ENCODE data around the gene NFIA. TPM values are rescaled to one million over a fixed set of nuclear protein-coding genes. Genes with fewer than 3 reads are reported as not detected.
"Not testable (repeated sequence)": the region's sequence is repeated elsewhere in the genome, so short reads cannot be mapped to it uniquely, and the experiment has no call there.

The NFIA gene
- total and polyA plus RNA-seq, 12 donors: 15.6 to 109 (median 66.3) TPM

- peaks cover 8 to 23% of the 10 kb centered on the region in 2 donors for H3K4me1 ChIP-seq (replicated peaks in 1 of 2)
- TF ChIP-seq CTCF (IDR thresholded peaks at IDR 0.05) (no peak), POLR2A (IDR thresholded peaks at IDR 0.05) (no peak)
- H3K27ac ChIP-seq: no peak overlapping the region
- intact Hi-C loops (cut with DNase I): loop anchor here (10.0 kb wide), 3 partner anchors 126 to 386 kb away; no protein-coding TSS in a partner anchor
- 69 to 82% (median 75%) methylated on average over 3 of the region's 3 CpGs for WGBS, 4 donors
- H3K4me3 ChIP-seq: no peak overlapping the region
- no peaks in the 10 kb centered on the region for H3K9me3 ChIP-seq (replicated peaks in 1 of 3)
- no peak for DNase-seq
- H3K27me3 ChIP-seq: no peaks in the 10 kb centered on the region
- H3K36me3 ChIP-seq (replicated peaks in 1 of 2): no peaks in the 10 kb centered on the region
Observed at GRCh38 chr1:61058483-61059245, 23.7 kb upstream of the NFIA start.

- H3K9me3 ChIP-seq (replicated peaks in 1 of 3); intact Hi-C loops (cut with DNase I); H3K4me1 ChIP-seq (replicated peaks in 1 of 2); H3K36me3 ChIP-seq (replicated peaks in 1 of 2); H3K27ac ChIP-seq; H3K4me3 ChIP-seq; DNase-seq; H3K27me3 ChIP-seq: not testable (repeated sequence)
- 88 to 98% (median 93%) methylated on average over 4 of the region's 4 CpGs for WGBS, 4 donors
Observed at GRCh38 chr1:61061601-61062000, 20.8 kb upstream of the NFIA start.

- H3K4me1 ChIP-seq (replicated peaks in 1 of 2): no peaks in the 10 kb centered on the region
- no peaks in the 10 kb centered on the region for H3K9me3 ChIP-seq (replicated peaks in 1 of 3)
- no peaks in the 10 kb centered on the region for H3K27me3 ChIP-seq
- no peak for DNase-seq
- H3K4me3 ChIP-seq: no peak overlapping the region
- H3K27ac ChIP-seq: no peak overlapping the region
- intact Hi-C loops (cut with DNase I): no loop called here
- WGBS, 4 donors: 76 to 88% (median 85%) methylated on average over 1 of the region's 1 CpG
- no peak for TF ChIP-seq POLR2A (IDR thresholded peaks at IDR 0.05)
- TF ChIP-seq CTCF (IDR thresholded peaks at IDR 0.05): no peak
- no peaks in the 10 kb centered on the region for H3K36me3 ChIP-seq (replicated peaks in 1 of 2)
Observed at GRCh38 chr1:61064673-61065072, 17.7 kb upstream of the NFIA start.

- H3K4me1 ChIP-seq (replicated peaks in 1 of 2): no peaks in the 10 kb centered on the region
- no peak for DNase-seq
- no peak overlapping the region for H3K4me3 ChIP-seq
- H3K27ac ChIP-seq: no peak overlapping the region
- H3K27me3 ChIP-seq: no peaks in the 10 kb centered on the region
- 85 to 89% (median 87%) methylated on average over 4 of the region's 4 CpGs for WGBS, 4 donors
- H3K9me3 ChIP-seq (replicated peaks in 1 of 3): no peaks in the 10 kb centered on the region
- no peak for TF ChIP-seq CTCF (IDR thresholded peaks at IDR 0.05)
- TF ChIP-seq POLR2A (IDR thresholded peaks at IDR 0.05): no peak
- no peaks in the 10 kb centered on the region for H3K36me3 ChIP-seq (replicated peaks in 1 of 2)
- intact Hi-C loops (cut with DNase I): no loop called here
Observed at GRCh38 chr1:61067446-61068019, 14.8 kb upstream of the NFIA start.
